ENCODE data around the gene MTPN.

MTPN gene

DNA sequence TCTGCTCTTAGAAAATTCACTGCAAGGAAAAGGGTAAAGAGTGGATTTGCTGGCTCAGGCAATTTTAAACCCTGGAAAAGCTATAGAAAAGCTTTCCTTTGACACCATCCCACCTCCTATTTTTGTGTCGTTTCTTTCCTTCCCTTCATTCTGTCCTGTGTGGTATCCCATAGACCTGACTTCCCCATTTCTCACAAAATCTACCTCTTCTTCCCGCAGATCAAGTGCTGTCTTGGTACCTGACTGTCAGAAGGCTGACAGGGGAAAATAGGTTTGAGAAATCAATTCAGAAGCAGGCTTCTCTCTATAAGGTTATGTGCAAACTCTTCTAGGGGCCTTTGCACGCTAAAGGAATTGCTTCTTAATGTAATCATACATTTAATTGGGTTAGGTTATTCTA is 98.9 kb downstream of the MTPN start:
- DNase-seq = no peak

DNA sequence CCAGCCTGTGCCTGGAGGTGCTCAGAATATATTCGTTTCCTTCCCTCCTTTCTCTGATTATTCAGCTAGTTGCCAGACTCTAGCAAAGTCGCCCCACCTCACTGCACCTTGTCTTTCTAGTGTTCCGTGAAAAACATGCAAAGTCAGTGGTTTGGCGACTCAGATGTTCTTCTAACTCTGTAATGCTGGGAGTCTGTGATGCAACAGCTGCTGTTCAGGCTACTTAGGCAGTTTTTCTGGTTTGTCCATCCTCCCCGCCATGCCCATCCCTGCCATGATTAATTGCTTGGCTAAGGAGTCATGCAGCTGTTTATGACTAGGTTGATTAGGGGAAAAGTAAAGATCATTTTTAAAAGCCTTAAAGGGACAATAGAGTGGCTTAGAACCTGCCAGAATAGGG is 99.4 kb downstream of the MTPN start:
- no peak for DNase-seq
